Right hindlimb (tissue), 1 donor: ENCODE results near the gene APOOL.

Experiments
- DNase-seq: peaks from one replicate; pipeline ENCODE4 v3.0.0-alpha.2; 2018

The APOOL gene

DNA sequence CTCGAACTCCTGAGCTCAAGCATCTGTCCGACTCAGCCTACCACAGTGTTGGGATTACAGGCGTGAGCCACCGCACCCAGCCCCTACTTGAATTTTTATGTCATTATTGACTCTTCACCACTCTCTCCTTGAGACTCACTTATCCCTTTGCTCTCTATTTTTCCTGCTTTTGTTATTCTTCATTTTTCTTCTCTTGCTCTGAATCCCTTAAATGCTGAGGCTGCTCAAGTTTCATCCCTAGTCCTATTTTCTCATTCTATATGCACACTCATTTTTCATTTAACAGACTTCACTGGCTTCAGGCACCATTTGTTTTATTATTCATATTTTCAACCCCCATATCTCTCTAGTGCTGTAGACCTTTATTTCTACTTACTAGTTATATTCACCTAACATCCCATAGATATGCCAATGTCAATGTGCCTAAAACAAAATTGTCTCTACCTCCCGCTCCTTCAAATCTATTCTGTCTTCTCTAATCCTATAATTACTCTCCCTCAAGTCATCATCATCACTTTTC lies 85.7 kb downstream of the APOOL start:
- no peak for DNase-seq

DNA sequence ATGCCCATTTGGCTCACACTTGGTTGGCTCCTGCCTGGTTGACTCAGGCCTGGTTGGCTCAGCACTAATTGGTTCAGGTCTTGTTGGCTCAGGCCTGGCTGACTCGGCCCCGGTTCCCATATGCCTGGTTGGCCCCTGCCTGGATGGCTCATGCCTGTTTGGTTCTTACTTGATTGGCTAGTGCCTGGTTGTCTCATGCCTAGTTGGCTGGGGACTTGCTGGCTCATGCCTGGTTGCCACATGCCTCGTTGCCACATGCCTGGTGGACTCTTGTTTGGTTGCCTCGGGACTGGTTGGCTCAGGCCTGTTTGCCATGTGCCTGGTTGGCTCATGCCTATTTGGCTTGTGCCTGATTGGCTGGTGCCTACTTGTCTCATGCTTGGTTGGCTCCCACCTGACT lies 103.7 kb downstream of the APOOL start:
- DNase-seq: no peak

DNA sequence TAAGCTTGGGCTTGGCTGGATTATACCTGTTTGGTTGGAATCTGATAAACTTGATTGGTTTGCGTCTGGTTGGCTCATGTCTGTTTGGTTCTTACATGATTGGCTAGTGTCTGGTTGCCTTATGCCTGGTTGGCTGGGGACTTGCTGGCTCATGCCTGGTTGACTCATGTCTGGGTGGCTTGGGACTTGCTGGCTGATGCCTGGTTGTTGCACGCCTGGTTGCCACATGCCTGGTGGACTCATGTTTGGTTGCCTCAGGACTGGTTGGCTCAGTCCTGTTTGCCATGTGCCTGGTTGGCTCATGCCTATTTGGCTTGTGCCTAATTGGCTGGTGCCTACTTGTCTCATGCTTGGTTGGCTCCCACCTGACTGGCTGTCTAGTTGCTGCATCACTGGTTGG lies 104.5 kb downstream of the APOOL start:
- no peak for DNase-seq

DNA sequence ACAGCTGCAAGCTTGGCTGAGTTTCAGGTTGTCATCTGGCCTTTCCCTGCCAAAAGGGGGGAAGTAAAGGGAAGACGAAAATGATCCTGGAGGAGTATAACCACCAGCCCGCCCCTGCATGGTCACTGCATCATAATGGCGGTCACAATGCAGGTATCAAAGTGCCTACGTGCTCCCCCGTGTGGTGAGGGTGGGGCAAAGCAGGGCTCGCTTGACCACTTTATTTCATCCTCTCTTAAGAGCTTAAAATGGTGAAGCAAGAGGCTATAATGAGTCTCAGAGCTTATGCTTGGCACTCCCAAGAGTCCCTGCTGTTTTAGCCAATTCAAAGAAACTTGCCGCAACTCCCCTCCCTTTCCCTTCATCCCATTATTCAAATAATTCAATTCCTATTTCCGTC lies 105.6 kb downstream of the APOOL start:
- DNase-seq: no peak

DNA sequence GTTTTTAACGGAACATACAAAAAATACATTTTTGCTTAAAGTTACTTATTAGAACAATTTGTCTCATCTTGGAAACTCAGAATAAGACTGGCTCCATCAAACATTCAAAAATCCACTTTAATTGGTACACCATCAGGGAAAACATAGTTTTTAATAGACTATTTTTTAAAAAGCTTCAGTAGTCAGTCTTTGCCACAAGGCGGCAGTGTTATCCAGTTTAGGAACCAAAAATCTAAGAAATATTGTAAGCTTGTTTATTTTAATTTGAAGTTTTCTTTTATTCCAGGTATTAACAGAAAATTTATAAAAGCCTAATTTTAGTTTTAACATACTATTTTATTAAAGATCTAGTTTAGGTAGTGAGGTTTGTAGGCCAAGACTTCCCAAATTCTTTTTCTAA lies 107.7 kb downstream of the APOOL start:
- no peak for DNase-seq

DNA sequence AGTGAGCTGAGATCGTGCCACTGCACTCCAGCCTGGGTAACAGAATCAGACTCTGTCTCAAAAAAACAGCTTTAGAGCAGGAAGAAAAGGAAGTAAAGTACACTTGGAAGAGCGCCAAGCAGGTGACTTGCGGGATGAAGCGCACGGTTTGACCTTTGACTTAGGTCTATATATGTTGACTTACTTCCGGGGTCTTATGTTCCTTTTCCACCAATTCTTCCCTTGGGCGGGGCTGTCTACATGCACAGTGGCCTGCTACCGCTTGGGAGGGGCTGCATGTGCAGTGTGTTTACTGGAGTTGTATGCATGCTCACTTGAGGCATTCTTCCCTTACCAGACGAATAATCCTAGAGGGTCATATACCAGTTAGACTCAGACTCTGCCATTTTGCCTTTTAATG lies 108.6 kb downstream of the APOOL start:
- DNase-seq: no peak

DNA sequence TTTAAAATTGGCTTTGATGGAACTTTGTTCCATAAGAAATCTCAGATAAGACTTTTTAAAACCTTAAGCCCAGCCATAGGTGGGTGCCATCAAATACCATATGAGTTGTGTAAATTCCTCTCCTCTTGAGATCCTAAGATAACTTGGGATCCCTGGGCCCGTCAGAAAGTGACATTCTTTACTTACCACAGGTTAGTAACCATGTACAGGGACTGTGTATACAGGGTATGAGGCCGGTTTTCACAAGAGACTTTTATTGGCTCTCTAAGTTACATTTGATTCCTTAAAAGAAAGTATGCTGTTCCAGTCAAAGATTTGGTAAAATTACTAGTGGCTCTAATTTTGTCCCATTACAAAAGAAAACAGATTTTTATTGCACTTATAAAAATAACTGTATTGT lies 110.1 kb downstream of the APOOL start:
- DNase-seq: no peak

DNA sequence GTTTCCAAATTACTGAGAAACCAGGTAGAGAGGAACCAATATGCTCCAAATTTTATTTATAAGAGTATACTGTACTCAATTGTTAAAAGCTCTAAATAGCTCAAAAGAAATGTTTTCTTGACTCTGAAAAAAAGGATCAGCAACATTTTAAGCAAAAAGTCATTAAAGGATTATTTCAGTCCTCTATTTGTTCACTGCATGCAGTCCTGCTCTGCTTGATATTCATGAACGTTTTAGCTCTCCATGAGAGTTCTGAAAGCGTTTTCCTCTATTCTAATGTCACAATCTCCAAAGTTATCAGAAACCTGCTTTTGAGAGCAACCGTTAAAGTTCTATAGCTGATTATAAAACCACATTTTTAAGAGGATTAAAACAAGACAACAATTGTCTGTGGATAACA lies 110.5 kb downstream of the APOOL start:
- no peak for DNase-seq

DNA sequence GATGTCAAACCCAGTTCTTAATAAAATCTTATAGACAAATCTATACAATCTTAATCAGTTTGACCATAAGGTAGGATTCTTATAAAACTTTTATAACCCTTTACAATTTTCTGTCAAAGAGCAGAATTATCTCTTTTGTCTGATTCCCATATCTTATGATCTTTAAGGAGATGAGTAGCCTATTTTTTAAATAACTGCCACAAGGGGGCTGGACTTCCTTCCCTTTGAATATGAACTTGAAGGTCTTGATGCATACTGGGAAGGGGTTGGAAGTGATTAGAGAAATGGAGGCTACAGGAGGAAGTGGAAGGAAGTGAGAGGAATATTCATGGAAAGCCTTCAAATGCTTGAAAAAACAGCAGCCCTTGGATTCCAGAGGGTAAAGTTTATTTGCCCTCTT lies 111.1 kb downstream of the APOOL start:
- DNase-seq: no peak

DNA sequence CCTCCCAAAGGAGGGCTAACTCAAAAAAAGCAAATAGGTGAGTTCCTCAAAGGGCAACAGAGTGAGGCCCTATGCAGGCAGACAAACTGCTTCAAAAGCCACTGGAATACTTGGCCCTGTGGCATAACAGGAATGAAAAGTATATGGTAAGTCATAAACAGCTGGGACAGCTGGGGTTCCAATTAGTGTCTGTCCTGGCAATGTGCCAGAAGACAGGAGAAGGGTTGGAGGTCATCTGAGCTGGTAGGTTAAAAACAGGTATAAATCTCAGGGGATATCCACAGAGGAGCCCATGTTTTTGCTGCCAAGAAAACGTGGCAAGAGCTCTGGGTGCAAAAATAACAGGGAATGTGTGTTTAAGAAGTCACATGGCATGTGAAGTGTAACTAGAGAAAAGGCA lies 111.6 kb downstream of the APOOL start:
- no peak for DNase-seq

DNA sequence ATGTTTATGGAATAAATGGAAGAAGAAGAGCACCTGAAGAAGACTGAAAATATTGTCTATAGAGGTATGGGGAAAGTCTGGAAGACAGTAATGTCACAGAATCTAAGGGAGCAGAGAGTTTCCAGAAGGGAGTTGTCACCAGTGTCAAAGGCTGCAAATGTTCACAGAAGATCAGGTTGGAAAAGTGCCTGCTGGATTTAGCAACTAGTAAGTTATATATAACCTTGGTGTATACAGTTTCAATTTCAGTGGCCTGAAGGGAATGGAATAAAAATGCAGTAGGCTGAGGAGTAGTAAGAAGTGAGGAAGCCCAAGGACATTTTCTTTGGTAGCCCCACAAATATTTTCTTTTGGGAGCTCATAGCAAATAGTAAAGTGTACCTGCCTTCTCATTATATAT lies 132.7 kb downstream of the APOOL start:
- DNase-seq: no peak

DNA sequence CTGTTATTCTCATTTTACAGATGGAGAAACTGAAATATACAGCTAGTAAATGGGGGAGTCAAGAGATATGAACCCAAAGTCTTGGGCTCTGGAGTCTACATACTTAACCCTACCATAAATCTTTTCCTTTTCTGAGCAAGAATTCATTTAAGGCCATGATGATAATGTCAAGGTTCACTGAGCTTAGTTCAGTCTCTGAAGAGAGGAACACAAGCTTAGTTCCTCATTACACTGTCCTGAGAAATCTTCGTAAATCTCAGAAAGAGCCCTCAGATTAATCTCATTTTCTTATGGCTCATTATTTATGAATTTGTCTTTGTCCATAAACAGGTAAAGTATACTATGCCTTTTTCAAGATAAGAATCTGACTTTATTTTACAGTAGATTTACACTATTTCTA lies 135.7 kb downstream of the APOOL start:
- no peak for DNase-seq

DNA sequence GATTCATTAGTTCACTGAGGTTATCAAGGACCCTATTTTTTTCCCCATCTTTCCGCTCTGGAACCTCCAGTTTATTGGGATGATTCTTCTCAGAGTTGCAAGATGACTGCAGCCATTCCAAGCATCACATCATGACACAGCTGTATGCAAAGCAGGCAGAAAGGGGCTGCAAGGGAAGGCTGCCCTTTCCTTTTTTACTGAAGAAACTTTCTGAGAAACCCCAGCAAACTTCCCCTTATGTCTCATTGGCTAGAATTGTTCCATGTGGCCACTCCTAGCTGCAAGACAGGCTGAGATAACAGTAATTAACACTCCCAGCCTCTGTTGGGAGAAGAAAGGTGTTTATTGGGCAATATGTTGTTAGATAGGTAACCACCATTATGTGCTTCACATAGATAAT lies 137.3 kb downstream of the APOOL start:
- no peak for DNase-seq
